Stomach (tissue), 9 donors: ENCODE results near the gene ZNF580. TPM values are rescaled to one million over a fixed set of nuclear protein-coding genes. Genes with fewer than 3 reads are reported as not detected.

ENCODE experiments used
- DNase-seq, 2 donors: peaks; one replicate each; pipeline versions ENCODE4 v3.0.0 to v3.0.0-alpha.2; 2013 to 2019
- H3K27ac ChIP-seq, 5 donors: fragments of 200-600 bp in 4 of 5; sonication (generic) in 4 of 5; one replicate each; pipeline ENCODE4 v1.5.1; 2013 to 2019; ENCODE audit warnings: mild to moderate bottlenecking in 1 of 5, moderate library complexity in 1 of 5
- H3K27me3 ChIP-seq, 3 donors: fragments of 200-600 bp; sonication (generic); one replicate each; pipeline ENCODE4 v1.5.1; 2017 to 2019; ENCODE audit warnings: mixed run types in 1 of 3
- H3K36me3 ChIP-seq, 4 donors: fragments of 200-600 bp; sonication (generic); 1 replicate in 3 of 4; 2 replicates in 1 of 4; pipeline ENCODE4 v1.5.1; 2016 to 2019
- H3K4me1 ChIP-seq, 4 donors: fragments of 200-600 bp; sonication (generic); one replicate each; pipeline ENCODE4 v1.5.1; 2016 to 2019
- H3K4me3 ChIP-seq, 4 donors: fragments of 200-600 bp; sonication (generic) in 3 of 4; one replicate each; pipeline ENCODE4 v1.5.1; 2016 to 2019; ENCODE audit warnings: mild to moderate bottlenecking in 1 of 4
- H3K9me3 ChIP-seq, 4 donors: fragments of 200-600 bp; sonication (generic); one replicate each; pipeline ENCODE4 v1.5.1; 2016 to 2019
- EP300 ChIP-seq: sonication (generic); formaldehyde crosslinking; IDR thresholded peaks from one replicate; pipeline ENCODE4 v1.6.1; 2017; ENCODE audit warnings: antibody characterized with exemption
- POLR2A ChIP-seq, 4 donors: fragments of 450-650 bp; IDR thresholded peaks; one replicate each; pipeline ENCODE4 v1.6.1; 2016; ENCODE audit warnings: antibody characterized with exemption in 4 of 4, control low read depth in 2 of 4, mild to moderate bottlenecking in 1 of 4, moderate library complexity in 1 of 4
- POLR2AphosphoS5 ChIP-seq, 3 donors: sonication (generic); formaldehyde crosslinking; IDR thresholded peaks; one replicate each; pipeline ENCODE4 v1.6.1; 2016; ENCODE audit warnings: antibody characterized with exemption in 3 of 3
- WGBS, 5 donors: extraction: QIAGEN DNeasy Blood & Tissue Kit in 3 of 5; methylation state at CpG; one replicate each; pipeline versions ENCODE4 v1.1.5 to v1.1.7; 2013 to 2018; 5-methylcytosine and 5-hydroxymethylcytosine counted together
- intact Hi-C: fragments of 100-400 bp; cut with DNase I; formaldehyde crosslinking; loops from one replicate; pipeline ENCODE4 v1.15.1; 2023; ENCODE audit warnings: low total_unique reads
- polyA plus RNA-seq, 3 donors: library from polyadenylated mRNA; stranded (reverse); fragments of 200-250 nt; gene quantifications; one replicate each; pipeline ENCODE4 v1.2.3, GENCODE V29; 2013
- total RNA-seq, 5 donors: library from RNA; depleted of rRNA; stranded (reverse); fragments of >200 nt; gene quantifications; one replicate each; pipeline versions ENCODE4 v1.1.0 to v1.2.3, GENCODE V29; 2014 to 2016
- TF ChIP-seq, protein P1 (sequence below), 7 experiments: fragments of 450-650 bp in 4 of 7; fragments of 200-600 bp in 3 of 7; sonication (generic) in 3 of 7; IDR thresholded peaks; one replicate each; pipeline ENCODE4 v1.5.1; 2016 to 2019; ENCODE audit warnings: antibody characterized with exemption in 7 of 7, control low read depth in 2 of 7, mild to moderate bottlenecking in 1 of 7
- donor health status: healthy with polysubstance abuse.
- donor health status: Bipolar disorder and iron deficiency.
- donor health status: healthy.

Gene ZNF580
- total and polyA plus RNA-seq, 8 donors: 10.6 to 55.0 (median 19.0) TPM; not detected in 1

DNA sequence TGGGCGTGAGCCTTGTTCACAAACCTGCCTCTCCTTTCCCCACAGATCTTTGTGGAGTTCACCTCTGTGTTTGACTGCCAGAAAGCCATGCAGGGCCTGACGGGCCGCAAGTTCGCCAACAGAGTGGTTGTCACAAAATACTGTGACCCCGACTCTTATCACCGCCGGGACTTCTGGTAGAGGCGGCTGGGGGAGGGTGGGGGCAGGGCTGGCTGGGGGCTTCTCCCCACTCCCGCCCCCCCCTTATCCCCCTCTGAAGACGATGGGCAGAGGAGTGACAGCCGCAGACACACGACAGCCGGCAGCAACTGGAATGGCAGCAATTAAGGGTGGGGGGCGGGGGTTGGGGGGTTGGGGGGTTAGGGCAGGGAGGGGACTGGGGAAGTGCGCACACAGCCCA, 33.1 kb downstream of the ZNF580 start:
- intact Hi-C loops: no loop called here
- DNase-seq: no peak
- peaks cover 32 to 73% (median 67%) of the 10 kb centered on the region in 4 donors for H3K36me3 ChIP-seq
- 66 to 76% (median 67%) methylated on average over 10 to 15 of the region's 15 CpGs for WGBS, 5 donors
- peak overlapping the region in 1 of 4 donors; percentile 70 for H3K4me3 ChIP-seq
- H3K27ac ChIP-seq: peak overlapping the region in 3 of 5 donors; percentile 92 to 95 (median 94)
- peaks cover 39 to 91% (median 71%) of the 10 kb centered on the region in 4 donors for H3K4me1 ChIP-seq
- no peaks in the 10 kb centered on the region for H3K27me3 ChIP-seq
- H3K9me3 ChIP-seq: no peaks in the 10 kb centered on the region
- TF ChIP-seq EP300: no peak
- TF ChIP-seq POLR2A (IDR thresholded peaks at IDR 0.05): no peak
- no peak for TF ChIP-seq POLR2AphosphoS5 (IDR thresholded peaks at IDR 0.05)
- TF ChIP-seq, protein P1, sequence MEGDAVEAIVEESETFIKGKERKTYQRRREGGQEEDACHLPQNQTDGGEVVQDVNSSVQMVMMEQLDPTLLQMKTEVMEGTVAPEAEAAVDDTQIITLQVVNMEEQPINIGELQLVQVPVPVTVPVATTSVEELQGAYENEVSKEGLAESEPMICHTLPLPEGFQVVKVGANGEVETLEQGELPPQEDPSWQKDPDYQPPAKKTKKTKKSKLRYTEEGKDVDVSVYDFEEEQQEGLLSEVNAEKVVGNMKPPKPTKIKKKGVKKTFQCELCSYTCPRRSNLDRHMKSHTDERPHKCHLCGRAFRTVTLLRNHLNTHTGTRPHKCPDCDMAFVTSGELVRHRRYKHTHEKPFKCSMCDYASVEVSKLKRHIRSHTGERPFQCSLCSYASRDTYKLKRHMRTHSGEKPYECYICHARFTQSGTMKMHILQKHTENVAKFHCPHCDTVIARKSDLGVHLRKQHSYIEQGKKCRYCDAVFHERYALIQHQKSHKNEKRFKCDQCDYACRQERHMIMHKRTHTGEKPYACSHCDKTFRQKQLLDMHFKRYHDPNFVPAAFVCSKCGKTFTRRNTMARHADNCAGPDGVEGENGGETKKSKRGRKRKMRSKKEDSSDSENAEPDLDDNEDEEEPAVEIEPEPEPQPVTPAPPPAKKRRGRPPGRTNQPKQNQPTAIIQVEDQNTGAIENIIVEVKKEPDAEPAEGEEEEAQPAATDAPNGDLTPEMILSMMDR (IDR thresholded peaks at IDR 0.05): no peak

DNA sequence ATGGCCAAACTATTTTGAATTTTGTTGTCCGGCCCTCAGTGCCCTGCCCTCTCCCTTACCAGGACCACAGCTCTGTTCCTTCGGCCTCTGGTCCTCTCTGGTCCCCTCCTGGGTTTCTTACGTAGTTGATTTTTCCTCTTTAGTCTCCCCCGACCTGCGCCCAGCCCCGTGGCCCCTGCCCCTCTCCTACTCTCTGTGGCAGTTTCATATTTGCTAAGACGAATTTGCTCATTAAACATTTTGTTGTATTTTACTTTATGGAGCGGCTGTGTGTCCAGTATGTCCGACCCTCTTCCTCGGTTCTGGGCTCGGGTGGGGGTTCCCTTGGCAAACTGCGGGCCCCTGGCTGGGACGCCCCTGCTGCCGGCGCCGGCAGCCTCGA, 33.6 kb downstream of the ZNF580 start:
- Histone ChIP-seq H3K27me3 (no peaks in the 10 kb centered on the region), H3K9me3 (no peaks in the 10 kb centered on the region), H3K36me3 (peaks cover 32 to 73% (median 67%) of the 10 kb centered on the region in 4 donors), H3K27ac (peak overlapping the region; percentile 90 to 97 (median 94)), H3K4me1 (peaks cover 44 to 91% (median 74%) of the 10 kb centered on the region in 4 donors), H3K4me3 (peak overlapping the region; percentile 70 to 98 (median 88))
- DNase-seq: no peak
- 15 to 22% (median 18%) methylated on average over 15 to 17 of the region's 17 CpGs for WGBS, 5 donors
- TF ChIP-seq, protein P1 (IDR thresholded peaks at IDR 0.05): no peak
- TF ChIP-seq POLR2A (IDR thresholded peaks at IDR 0.05): no peak
- TF ChIP-seq POLR2AphosphoS5 (IDR thresholded peaks at IDR 0.05): no peak
- no peak for TF ChIP-seq EP300
- intact Hi-C loops: no loop called here

DNA sequence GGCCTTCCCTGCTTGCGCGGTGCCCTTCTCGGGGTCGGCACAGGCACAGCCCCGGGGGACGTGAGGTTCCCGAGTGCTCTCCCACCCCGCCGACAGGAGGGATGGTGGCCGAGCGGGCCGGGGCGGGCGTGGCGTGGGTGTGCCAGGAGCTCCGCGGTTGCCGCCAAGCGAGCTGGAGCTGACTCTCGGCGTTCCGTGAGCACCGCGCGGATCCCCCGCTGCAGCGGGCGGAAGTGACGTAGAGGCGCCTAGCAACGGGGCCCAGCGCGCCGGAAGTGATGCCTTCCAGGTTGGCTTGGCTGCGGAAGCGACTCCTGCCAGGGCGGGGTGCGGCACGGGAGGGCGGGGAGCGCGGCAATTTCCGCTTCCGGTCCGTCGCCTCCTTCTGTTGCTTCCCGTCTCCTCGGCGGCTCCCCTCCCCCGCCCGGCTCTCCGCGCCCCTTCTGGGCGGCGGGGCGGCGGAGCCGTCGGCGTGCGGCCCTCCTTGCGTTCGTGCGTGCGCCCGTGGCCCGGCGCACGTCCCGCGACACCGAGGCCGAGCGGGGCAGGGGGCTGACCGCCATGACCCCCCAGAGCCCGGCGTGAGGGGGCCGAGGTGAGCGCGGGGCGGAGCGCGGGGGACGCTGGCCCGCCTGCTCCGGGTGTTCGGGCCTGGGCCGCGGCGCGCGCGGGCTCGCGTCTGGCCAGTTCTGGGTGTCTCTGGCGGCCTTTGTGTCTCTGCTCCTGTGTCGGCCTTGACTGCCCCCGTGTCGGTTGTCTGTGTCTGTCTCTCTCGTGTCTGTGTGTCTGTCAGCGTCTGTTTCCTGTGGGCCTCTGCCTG, 34.2 kb downstream of the ZNF580 start, which contains the start of gene EPN1:
Gene EPN1 (plus strand): TSS at position 386 of the 820 bp plus-strand sequence. CDS start 3,402 bp downstream, outside the sequence.
- TF ChIP-seq POLR2A (IDR thresholded peaks at IDR 0.05) (no peak), POLR2AphosphoS5 (IDR thresholded peaks at IDR 0.05) (peak; percentile 64 to 92 (median 75))
- TF ChIP-seq, protein P1 (IDR thresholded peaks at IDR 0.05): no peak
- peak within 1 kb of the TSS; percentile 70 to 98 (median 88) for H3K4me3 ChIP-seq
- H3K4me1 ChIP-seq: peaks cover 47 to 91% (median 74%) of the 10 kb centered on the region in 4 donors
- H3K27ac ChIP-seq: peak within 1 kb of the TSS; percentile 90 to 97 (median 94)
- 0 to 1% (median 0%) methylated on average over 18 to 101 of the region's 101 CpGs for WGBS, 5 donors
- peak; percentile 98 to 99 for DNase-seq
- H3K36me3 ChIP-seq: peaks cover 30 to 73% (median 67%) of the 10 kb centered on the region in 4 donors
- H3K9me3 ChIP-seq: no peaks in the 10 kb centered on the region
- intact Hi-C loops: no loop called here
- H3K27me3 ChIP-seq: no peaks in the 10 kb centered on the region

DNA sequence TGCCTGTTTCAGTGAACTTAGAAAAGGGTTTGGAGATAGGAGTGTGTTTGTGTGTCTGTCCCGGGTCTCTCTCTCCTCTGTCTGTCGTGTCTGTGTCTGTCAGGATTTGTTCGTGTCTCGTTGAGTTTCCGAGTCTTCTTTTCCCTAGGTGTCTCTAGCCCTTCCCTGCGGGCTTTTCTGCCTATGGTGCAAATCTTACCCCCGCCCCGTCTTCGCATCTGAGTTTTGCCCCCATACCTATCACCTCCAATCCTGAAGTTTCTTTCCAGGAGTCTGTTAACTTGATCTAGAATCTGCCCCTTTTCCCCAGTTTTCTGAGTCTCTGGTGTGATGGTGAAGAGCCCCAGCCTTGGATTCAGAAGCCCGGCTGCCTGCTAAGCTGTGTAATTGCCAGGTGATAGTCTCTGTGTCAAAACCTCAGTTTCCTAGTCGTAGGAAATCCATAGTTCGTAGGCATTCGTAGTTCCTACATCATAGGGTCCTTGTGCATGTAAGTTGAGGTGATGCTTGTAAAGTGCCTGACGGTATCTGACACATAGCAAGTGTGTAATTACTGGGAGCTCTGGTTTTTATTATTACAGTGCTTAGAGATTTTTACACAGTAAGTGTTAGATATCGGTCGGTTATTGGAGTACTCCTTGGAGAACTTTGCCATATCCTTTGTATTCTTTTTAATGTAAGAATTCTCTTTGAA, 35.0 kb downstream of the ZNF580 start:
- TF ChIP-seq EP300 (no peak), POLR2A (IDR thresholded peaks at IDR 0.05) (no peak), POLR2AphosphoS5 (IDR thresholded peaks at IDR 0.05) (no peak)
- TF ChIP-seq, protein P1 (IDR thresholded peaks at IDR 0.05): no peak
- H3K36me3 ChIP-seq: peaks cover 30 to 73% (median 67%) of the 10 kb centered on the region in 4 donors
- peak overlapping the region; percentile 70 to 98 (median 88) for H3K4me3 ChIP-seq
- WGBS, 5 donors: 5 to 9% (median 8%) methylated on average over 16 of the region's 16 CpGs
- H3K4me1 ChIP-seq: peaks cover 54 to 92% (median 79%) of the 10 kb centered on the region in 4 donors
- H3K9me3 ChIP-seq: no peaks in the 10 kb centered on the region
- intact Hi-C loops: no loop called here
- no peak for DNase-seq
- H3K27me3 ChIP-seq: no peaks in the 10 kb centered on the region
- peak overlapping the region; percentile 90 to 97 (median 94) for H3K27ac ChIP-seq
